GM19328 (cell line): Measurements from ENCODE around the gene CD300LB.
"Not testable (repeated sequence)": the region's sequence is repeated elsewhere in the genome, so short reads cannot be mapped to it uniquely, and the experiment has no call there.

Experiments used
- ATAC-seq: cut with Tn5 transposase; IDR thresholded peaks from one replicate; pipeline ENCODE4 v1.9.1; 2021; ENCODE audit warnings: mild to moderate bottlenecking, moderate library complexity; ENCODE audit not compliant: unreplicated experiment

Gene CD300LB

GRCh38 chr17:74531231-74531761 lies at the start of gene CD300LB:
TSS of gene CD300LB (minus strand) at chr17:74531475. CDS start at chr17:74531350, 125 bp downstream.
- no peak for ATAC-seq

- no peak for ATAC-seq
Measured at GRCh38 chr17:74579900-74580299, 48.6 kb upstream of the CD300LB start.

GRCh38 chr17:74578979-74579378 lies 47.7 kb upstream of the CD300LB start:
- no peak for ATAC-seq

GRCh38 chr17:74574489-74575142 lies 43.3 kb upstream of the CD300LB start:
- no peak for ATAC-seq

GRCh38 chr17:74573635-74574034 lies 42.4 kb upstream of the CD300LB start:
- not testable (repeated sequence) for ATAC-seq

- ATAC-seq, result no peak
Measured at GRCh38 chr17:74573169-74573568, 41.9 kb upstream of the CD300LB start.

GRCh38 chr17:74571621-74572270 lies 40.5 kb upstream of the CD300LB start:
- no peak for ATAC-seq

- ATAC-seq, result no peak
Measured at GRCh38 chr17:74569020-74570003, 38.0 kb upstream of the CD300LB start.

GRCh38 chr17:74568106-74568873 lies 37.0 kb upstream of the CD300LB start:
- ATAC-seq, result no peak

- no peak for ATAC-seq
Measured at GRCh38 chr17:74567397-74567796, 36.1 kb upstream of the CD300LB start, which contains the start of gene CD300H. TSS of gene CD300H (minus strand) at chr17:74567509.

GRCh38 chr17:74566132-74566753 lies 35.0 kb upstream of the CD300LB start:
- ATAC-seq, result no peak

- ATAC-seq, result no peak
Measured at GRCh38 chr17:74565126-74565525, 33.9 kb upstream of the CD300LB start.

- ATAC-seq, result no peak
Measured at GRCh38 chr17:74563358-74563757, 32.1 kb upstream of the CD300LB start.

- ATAC-seq, result no peak
Measured at GRCh38 chr17:74561586-74561985, 30.3 kb upstream of the CD300LB start.

GRCh38 chr17:74558882-74559519 lies 27.7 kb upstream of the CD300LB start:
- no peak for ATAC-seq

GRCh38 chr17:74558402-74558801 lies 27.1 kb upstream of the CD300LB start:
- ATAC-seq, result not testable (repeated sequence)

- no peak for ATAC-seq
Measured at GRCh38 chr17:74555427-74555940, 24.2 kb upstream of the CD300LB start.

- ATAC-seq, result no peak
Measured at GRCh38 chr17:74554909-74555308, 23.6 kb upstream of the CD300LB start.

- no peak for ATAC-seq
Measured at GRCh38 chr17:74552037-74552436, 20.8 kb upstream of the CD300LB start.
